Measurements from ENCODE around the gene TBXA2R. TPM values are rescaled to one million over a fixed set of nuclear protein-coding genes. Genes with fewer than 3 reads are reported as not detected.

TBXA2R gene
- total and polyA plus RNA-seq, 4 experiments from 2014 or later = 0.35 to 1.1 (median 0.67) TPM

DNA sequence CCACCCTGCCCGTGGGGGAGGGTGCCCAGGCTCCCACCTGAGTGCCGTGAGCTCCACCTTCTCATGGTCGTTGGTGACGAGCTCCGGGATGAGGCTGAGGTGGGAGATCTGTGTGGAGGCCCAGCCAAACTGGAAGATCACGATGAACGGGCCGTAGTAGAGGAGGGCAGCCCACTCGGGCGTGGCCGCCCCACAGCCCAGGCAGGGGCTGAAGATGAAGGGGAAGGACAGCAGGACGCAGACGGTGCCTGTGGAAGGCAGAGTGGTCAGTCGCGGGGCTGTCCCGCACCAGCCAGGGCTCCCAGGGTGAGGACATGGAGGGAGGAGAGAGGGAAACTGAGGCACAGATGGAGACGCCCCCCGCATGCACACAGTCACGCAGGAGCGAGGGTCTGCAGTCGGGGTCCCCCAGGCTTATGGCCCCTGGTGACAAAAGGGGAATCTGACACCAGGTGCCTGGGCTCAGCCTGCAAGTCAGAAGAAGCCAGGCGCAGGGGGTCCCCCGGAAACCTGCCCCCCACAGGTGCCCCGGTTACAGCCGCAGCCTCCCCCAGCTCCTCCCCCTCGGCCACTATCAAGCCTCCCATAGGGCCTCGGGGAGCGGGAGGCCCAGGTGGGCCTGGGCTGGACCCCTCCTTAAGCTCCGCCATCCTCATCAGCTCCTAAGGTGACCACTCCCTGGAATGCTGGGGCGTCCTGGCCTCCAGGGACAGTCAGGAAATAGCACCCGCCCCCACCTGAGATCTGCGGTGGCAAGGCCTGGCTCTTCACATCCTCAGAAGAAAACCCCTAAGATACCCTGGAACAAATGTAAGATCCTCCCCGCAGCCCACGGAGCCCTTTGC is 55.5 kb downstream of the TBXA2R start:
- H3K4me1 Mint-ChIP-seq = peaks cover 14 to 31% (median 26%) of the 10 kb centered on the region in 4 donors

DNA sequence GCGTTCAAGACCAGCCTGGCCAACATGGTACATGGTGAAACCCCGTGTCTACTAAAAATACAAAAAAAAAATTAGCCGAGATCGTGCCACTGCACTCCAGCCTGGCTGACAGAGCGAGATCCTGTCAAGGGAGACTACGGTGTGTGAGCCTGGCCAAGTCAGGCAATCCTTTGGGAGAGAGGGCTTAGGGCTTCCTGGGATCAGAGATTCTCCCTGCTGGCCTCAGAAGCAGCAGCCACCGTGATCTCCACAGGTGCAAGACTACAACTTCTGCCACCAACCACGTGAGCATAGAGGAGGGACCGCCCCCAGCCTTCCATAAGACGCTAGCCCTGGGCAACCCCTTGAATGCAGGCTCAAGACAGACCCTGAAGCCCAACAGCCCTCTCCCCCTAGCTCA is 56.9 kb downstream of the TBXA2R start:
- H3K27me3 Mint-ChIP-seq = no peaks in the 10 kb centered on the region
- Histone ChIP-seq H3K9me3 (ENCODE audit: control insufficient read depth in 1 of 2, low read length in 2 of 2) (no peaks in the 10 kb centered on the region), H3K4me1 (ENCODE audit: insufficient read depth, low read length) (peaks cover 36% of the 10 kb centered on the region), H3K27me3 (ENCODE audit: insufficient read depth, low read length) (no peaks in the 10 kb centered on the region), H3K36me3 (ENCODE audit: insufficient read depth, low read length) (peaks cover 9% of the 10 kb centered on the region), H3K27ac (ENCODE audit: low read depth, low read length) (no peak overlapping the region), H3K4me3 (ENCODE audit: low read length in 2 of 2) (no peak overlapping the region)
- peaks cover 0 to 26% of the 10 kb centered on the region in 2 donors for H3K36me3 Mint-ChIP-seq
- ChIA-PET POLR2A (ENCODE audit: partially characterized antibody) (no interaction called here), CTCF (ENCODE audit: partially characterized antibody) (interaction anchor here (1.1 kb wide), 1 partner anchor 25 kb away, joined by 3 read pairs; no protein-coding TSS in a partner anchor)
- peaks cover 12 to 29% (median 22%) of the 10 kb centered on the region in 4 donors for H3K4me1 Mint-ChIP-seq
- intact Hi-C loops (cut with micrococcal nuclease) = loop anchor here (5.0 kb wide), 2 partner anchors 37 to 157 kb away; partner anchors contain the start of genes GIPC3 and TJP3
- DNase-seq = no peak
- peak overlapping the region in 1 of 7 donors; percentile 35 for H3K27ac Mint-ChIP-seq
- H3K9me3 Mint-ChIP-seq = no peaks in the 10 kb centered on the region
- H3K4me3 Mint-ChIP-seq = peak overlapping the region in 1 of 8 donors; percentile 6

More for the DNA sequence above, 55.5 kb downstream of the TBXA2R start:
- intact Hi-C loops (cut with micrococcal nuclease) = no loop called here
- no peaks in the 10 kb centered on the region for H3K27me3 ChIP-seq (ENCODE audit: insufficient read depth, low read length)
- H3K36me3 ChIP-seq (ENCODE audit: insufficient read depth, low read length) = peaks cover under 1% of the 10 kb centered on the region
- peak overlapping the region in 2 of 8 donors; percentile 39 to 48 for H3K4me3 Mint-ChIP-seq
- DNase-seq = no peak
- peak overlapping the region; percentile 55 to 91 (median 75) for H3K27ac Mint-ChIP-seq
- H3K4me3 ChIP-seq (ENCODE audit: low read length in 2 of 2) = no peak overlapping the region
- POLR2A ChIA-PET (ENCODE audit: partially characterized antibody) = no interaction called here
- CTCF ChIA-PET (ENCODE audit: partially characterized antibody) = no interaction called here
- no peaks in the 10 kb centered on the region for H3K27me3 Mint-ChIP-seq
- H3K9me3 ChIP-seq (ENCODE audit: control insufficient read depth in 1 of 2, low read length in 2 of 2) = no peaks in the 10 kb centered on the region
- H3K36me3 Mint-ChIP-seq = peaks cover 0 to 17% of the 10 kb centered on the region in 2 donors
- no peaks in the 10 kb centered on the region for H3K9me3 Mint-ChIP-seq
- no peak overlapping the region for H3K27ac ChIP-seq (ENCODE audit: low read depth, low read length)
- peaks cover 43% of the 10 kb centered on the region for H3K4me1 ChIP-seq (ENCODE audit: insufficient read depth, low read length)

DNA sequence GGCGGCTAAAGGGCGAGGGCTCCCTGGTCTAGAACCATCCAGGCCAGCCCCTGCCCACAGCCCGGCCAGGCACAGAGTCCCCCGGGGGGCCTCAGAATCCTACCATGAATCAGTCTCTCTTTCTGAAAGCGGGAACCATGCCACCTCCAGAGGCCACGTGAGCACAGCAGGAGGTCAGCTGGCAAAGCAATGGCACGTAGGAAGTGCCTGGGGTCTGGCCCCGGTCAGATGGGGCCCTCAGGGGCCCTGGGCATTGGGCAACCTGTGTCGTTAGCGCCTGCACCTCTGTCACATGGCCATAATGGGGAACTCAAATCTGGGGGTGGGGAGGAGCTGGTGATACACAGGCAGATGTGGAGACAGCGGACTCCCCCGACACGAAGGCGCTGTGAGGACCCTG is 58.1 kb downstream of the TBXA2R start:
- intact Hi-C loops (cut with micrococcal nuclease) = loop anchor here (5.0 kb wide), 2 partner anchors 39 to 159 kb away; partner anchors contain the start of genes GIPC3 and TJP3
- H3K4me3 ChIP-seq (ENCODE audit: low read length in 2 of 2) = no peak overlapping the region
- Mint-ChIP-seq H3K36me3 (peaks cover 0 to 22% of the 10 kb centered on the region in 2 donors), H3K27ac (peak overlapping the region in 1 of 7 donors; percentile 58), H3K9me3 (no peaks in the 10 kb centered on the region), H3K4me1 (peaks cover 9 to 21% (median 15%) of the 10 kb centered on the region in 4 donors), H3K27me3 (no peaks in the 10 kb centered on the region), H3K4me3 (no peak overlapping the region)
- H3K9me3 ChIP-seq (ENCODE audit: control insufficient read depth in 1 of 2, low read length in 2 of 2) = no peaks in the 10 kb centered on the region
- H3K4me1 ChIP-seq (ENCODE audit: insufficient read depth, low read length) = peaks cover 24% of the 10 kb centered on the region
- H3K27ac ChIP-seq (ENCODE audit: low read depth, low read length) = no peak overlapping the region
- no peaks in the 10 kb centered on the region for H3K27me3 ChIP-seq (ENCODE audit: insufficient read depth, low read length)
- ChIA-PET POLR2A (ENCODE audit: partially characterized antibody) (interaction anchor here (0.6 to 3.2 kb wide), 2 partner anchors 8 kb away, joined by 4 to 12 read pairs; partner anchors contain the start of gene MFSD12), CTCF (ENCODE audit: partially characterized antibody) (interaction anchor here (1.1 kb wide), 1 partner anchor 27 kb away, joined by 3 read pairs; no protein-coding TSS in a partner anchor)
- DNase-seq = no peak
- H3K36me3 ChIP-seq (ENCODE audit: insufficient read depth, low read length) = peaks cover 9% of the 10 kb centered on the region

DNA sequence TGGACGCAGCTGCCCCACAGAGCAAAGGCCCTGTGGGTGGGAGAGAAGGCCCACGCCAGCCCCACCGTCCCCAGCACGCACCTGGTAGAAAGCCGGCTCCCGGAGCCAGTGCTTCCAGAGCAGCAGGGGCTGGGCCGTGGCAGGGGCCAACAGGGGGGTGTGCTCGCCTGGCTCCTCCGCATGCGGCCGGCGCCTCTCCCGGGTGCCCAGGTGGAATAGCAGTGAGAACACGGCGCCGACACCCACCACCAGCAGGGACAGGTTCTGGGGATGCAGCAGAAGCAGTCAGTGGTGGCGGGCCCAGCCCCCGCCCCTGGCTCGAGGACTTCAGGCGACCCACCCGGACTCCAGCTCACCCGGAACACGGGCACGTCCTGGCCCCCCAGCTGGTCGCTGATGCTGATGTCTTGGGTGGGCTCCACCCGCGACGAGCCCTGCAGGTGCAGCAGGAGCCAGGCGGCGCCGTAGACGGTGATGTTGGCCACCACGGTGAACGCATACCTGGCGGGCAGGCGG is 58.9 kb downstream of the TBXA2R start:
- H3K9me3 ChIP-seq (ENCODE audit: control insufficient read depth in 1 of 2, low read length in 2 of 2) = no peaks in the 10 kb centered on the region
- ChIA-PET CTCF (ENCODE audit: partially characterized antibody) (interaction anchor here (4.7 kb wide), 1 partner anchor 8 kb away, joined by 49 read pairs; the partner anchor contains the start of gene MFSD12), POLR2A (ENCODE audit: partially characterized antibody) (interaction anchor here (1.5 to 3.2 kb wide), 3 partner anchors 9 to 26 kb away, joined by 3 to 12 read pairs (median 6); partner anchors contain the start of genes MFSD12 and TEKTIP1)
- peaks cover 0 to 22% of the 10 kb centered on the region in 2 donors for H3K36me3 Mint-ChIP-seq
- H3K4me3 ChIP-seq (ENCODE audit: low read length in 2 of 2) = no peak overlapping the region
- peaks cover 18% of the 10 kb centered on the region for H3K4me1 ChIP-seq (ENCODE audit: insufficient read depth, low read length)
- intact Hi-C loops (cut with micrococcal nuclease) = loop anchor here (5.0 kb wide), 2 partner anchors 39 to 159 kb away; partner anchors contain the start of genes GIPC3 and TJP3
- peaks cover 9% of the 10 kb centered on the region for H3K36me3 ChIP-seq (ENCODE audit: insufficient read depth, low read length)
- H3K27ac ChIP-seq (ENCODE audit: low read depth, low read length) = no peak overlapping the region
- DNase-seq = no peak
- H3K27ac Mint-ChIP-seq = peak overlapping the region in 1 of 7 donors; percentile 46
- H3K27me3 ChIP-seq (ENCODE audit: insufficient read depth, low read length) = no peaks in the 10 kb centered on the region
- H3K27me3 Mint-ChIP-seq = no peaks in the 10 kb centered on the region
- no peaks in the 10 kb centered on the region for H3K9me3 Mint-ChIP-seq
- peaks cover 9 to 19% (median 14%) of the 10 kb centered on the region in 4 donors for H3K4me1 Mint-ChIP-seq
- no peak overlapping the region for H3K4me3 Mint-ChIP-seq

DNA sequence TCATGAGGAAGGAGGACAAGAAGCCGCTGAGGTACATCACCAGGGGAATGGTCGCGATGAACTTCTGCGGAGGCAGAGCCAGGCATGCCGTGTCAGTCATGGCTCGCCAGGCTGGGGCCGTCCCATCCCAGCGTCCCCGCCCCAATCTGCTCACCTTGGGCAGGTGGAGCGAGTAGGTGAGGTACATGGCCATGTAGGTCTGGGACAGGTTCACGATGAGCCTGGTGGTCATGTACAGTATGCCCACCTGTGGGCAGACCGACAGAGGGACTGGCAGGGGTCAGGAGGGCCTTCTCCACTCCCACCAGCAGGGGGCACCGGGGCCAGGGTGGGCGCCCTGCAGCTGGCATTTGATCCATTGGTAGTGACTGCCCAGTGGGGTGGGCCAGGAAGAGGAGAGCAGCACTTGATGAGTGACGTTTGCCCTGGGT is 59.4 kb downstream of the TBXA2R start:
- Histone ChIP-seq H3K27ac (ENCODE audit: low read depth, low read length) (no peak overlapping the region), H3K4me3 (ENCODE audit: low read length in 2 of 2) (no peak overlapping the region), H3K4me1 (ENCODE audit: insufficient read depth, low read length) (peaks cover 14% of the 10 kb centered on the region), H3K36me3 (ENCODE audit: insufficient read depth, low read length) (peaks cover 9% of the 10 kb centered on the region), H3K27me3 (ENCODE audit: insufficient read depth, low read length) (no peaks in the 10 kb centered on the region), H3K9me3 (ENCODE audit: control insufficient read depth in 1 of 2, low read length in 2 of 2) (no peaks in the 10 kb centered on the region)
- intact Hi-C loops (cut with micrococcal nuclease) = loop anchor here (5.0 kb wide), 2 partner anchors 40 to 160 kb away; partner anchors contain the start of genes GIPC3 and TJP3
- Mint-ChIP-seq H3K27ac (peak overlapping the region in 1 of 7 donors; percentile 46), H3K27me3 (no peaks in the 10 kb centered on the region), H3K9me3 (no peaks in the 10 kb centered on the region), H3K4me3 (no peak overlapping the region), H3K36me3 (peaks cover 0 to 22% of the 10 kb centered on the region in 2 donors), H3K4me1 (peaks cover 9 to 19% (median 12%) of the 10 kb centered on the region in 4 donors)
- no peak for DNase-seq
- ChIA-PET POLR2A (ENCODE audit: partially characterized antibody) (interaction anchor here (1.5 to 3.2 kb wide), 3 partner anchors 9 to 27 kb away, joined by 3 to 12 read pairs (median 6); partner anchors contain the start of genes MFSD12 and TEKTIP1), CTCF (ENCODE audit: partially characterized antibody) (interaction anchor here (2.3 to 4.7 kb wide), 3 partner anchors 8 to 72 kb away, joined by 7 to 49 read pairs (median 12); partner anchors contain the start of genes GIPC3 and MFSD12)

DNA sequence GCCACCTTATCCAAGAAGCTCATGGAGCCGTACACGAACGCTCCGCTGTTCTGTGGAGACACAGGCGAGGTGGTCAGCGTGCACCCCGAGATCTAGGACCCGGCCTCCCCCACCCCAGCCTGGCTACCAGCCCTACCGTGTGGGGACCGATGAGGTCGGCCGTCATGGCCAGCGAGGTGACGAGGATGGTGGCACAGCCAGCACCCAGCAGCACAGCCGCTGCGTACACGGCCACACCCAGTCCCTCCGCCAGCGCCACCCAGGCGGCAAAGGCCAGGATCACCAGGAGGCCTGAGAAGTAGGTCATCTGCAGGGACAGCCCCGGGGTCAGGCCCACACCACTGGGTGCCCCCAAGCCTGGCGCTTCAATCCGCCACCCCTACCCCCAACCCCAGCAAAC is 60.6 kb downstream of the TBXA2R start:
- Mint-ChIP-seq H3K4me3 (no peak overlapping the region), H3K27me3 (no peaks in the 10 kb centered on the region), H3K27ac (peak overlapping the region in 3 of 7 donors; percentile 35 to 75 (median 72)), H3K9me3 (no peaks in the 10 kb centered on the region), H3K36me3 (peaks cover 0 to 19% of the 10 kb centered on the region in 2 donors), H3K4me1 (peaks cover 7 to 12% (median 9%) of the 10 kb centered on the region in 4 donors)
- Histone ChIP-seq H3K4me3 (ENCODE audit: low read length in 2 of 2) (no peak overlapping the region), H3K27ac (ENCODE audit: low read depth, low read length) (no peak overlapping the region), H3K36me3 (ENCODE audit: insufficient read depth, low read length) (peaks cover 9% of the 10 kb centered on the region), H3K4me1 (ENCODE audit: insufficient read depth, low read length) (peaks cover 7% of the 10 kb centered on the region), H3K9me3 (ENCODE audit: control insufficient read depth in 1 of 2, low read length in 2 of 2) (no peaks in the 10 kb centered on the region), H3K27me3 (ENCODE audit: insufficient read depth, low read length) (no peaks in the 10 kb centered on the region)
- CTCF ChIA-PET (ENCODE audit: partially characterized antibody) = interaction anchor here (0.6 to 4.7 kb wide), 11 partner anchors 9 to 323 kb away, joined by 3 to 49 read pairs (median 4); partner anchors contain the start of genes GIPC3 and MFSD12
- intact Hi-C loops (cut with micrococcal nuclease) = loop anchor here (5.0 kb wide), 2 partner anchors 41 to 161 kb away; partner anchors contain the start of genes GIPC3 and TJP3
- POLR2A ChIA-PET (ENCODE audit: partially characterized antibody) = interaction anchor here (0.8 to 2.6 kb wide), 4 partner anchors 9 to 63 kb away, joined by 3 to 39 read pairs (median 6); partner anchors contain the start of genes FZR1 and MFSD12
- DNase-seq = no peak
